Right ventricle myocardium inferior (tissue), 1 donor: ENCODE results near the gene CTSD. TPM values are rescaled to one million over a fixed set of nuclear protein-coding genes. Genes with fewer than 3 reads are reported as not detected.
A peak's percentile ranks its signal among the peaks of the same experiment; 100 is the strongest.

Source experiments
- ATAC-seq: fragments of 200-7000 bp; cut with Tn5 transposase; one replicate; pipeline ENCODE4 v1.9.1; 2020; ENCODE audit warnings: mild to moderate bottlenecking, moderate library complexity
- DNase-seq: peaks from one replicate; pipeline ENCODE4 v3.0.0; 2021; ENCODE audit errors: missing footprints
- intact Hi-C: fragments of 100-400 bp; cut with DNase I; formaldehyde crosslinking; loops from one replicate; pipeline ENCODE4 v1.11.0; 2022
- total RNA-seq: library from RNA; stranded (reverse); fragmentation: NEBNext Ultra II Directional; extraction: Animal tissue kit (Norgen Biotek cat#: 25700); gene quantifications from one replicate; pipeline ENCODE4 v1.2.1, GENCODE V29; 2021
- donor health status: DM: no; HTN: yes; CAD: no; lungs with severe emphysema.

Gene CTSD
- total RNA-seq, 1 donor from 2014 or later, result 957 TPM

GRCh38 chr11:1783725-1784529 lies 20.2 kb upstream of the CTSD start:
- DNase-seq (no peak), ATAC-seq (no peak)
- intact Hi-C loops, result no loop called here

GRCh38 chr11:1782831-1783724 lies 19.4 kb upstream of the CTSD start:
- no peak for ATAC-seq
- intact Hi-C loops, result no loop called here
- DNase-seq, result no peak

GRCh38 chr11:1782031-1782590 lies 18.4 kb upstream of the CTSD start:
- no peak for ATAC-seq
- intact Hi-C loops, result no loop called here
- no peak for DNase-seq

GRCh38 chr11:1781593-1781975 lies 17.9 kb upstream of the CTSD start:
- no peak for ATAC-seq
- DNase-seq, result no peak
- intact Hi-C loops, result no loop called here

GRCh38 chr11:1780700-1781592 lies 17.2 kb upstream of the CTSD start:
- peak; percentile 57 for ATAC-seq
- intact Hi-C loops, result no loop called here
- DNase-seq, result no peak

DNA sequence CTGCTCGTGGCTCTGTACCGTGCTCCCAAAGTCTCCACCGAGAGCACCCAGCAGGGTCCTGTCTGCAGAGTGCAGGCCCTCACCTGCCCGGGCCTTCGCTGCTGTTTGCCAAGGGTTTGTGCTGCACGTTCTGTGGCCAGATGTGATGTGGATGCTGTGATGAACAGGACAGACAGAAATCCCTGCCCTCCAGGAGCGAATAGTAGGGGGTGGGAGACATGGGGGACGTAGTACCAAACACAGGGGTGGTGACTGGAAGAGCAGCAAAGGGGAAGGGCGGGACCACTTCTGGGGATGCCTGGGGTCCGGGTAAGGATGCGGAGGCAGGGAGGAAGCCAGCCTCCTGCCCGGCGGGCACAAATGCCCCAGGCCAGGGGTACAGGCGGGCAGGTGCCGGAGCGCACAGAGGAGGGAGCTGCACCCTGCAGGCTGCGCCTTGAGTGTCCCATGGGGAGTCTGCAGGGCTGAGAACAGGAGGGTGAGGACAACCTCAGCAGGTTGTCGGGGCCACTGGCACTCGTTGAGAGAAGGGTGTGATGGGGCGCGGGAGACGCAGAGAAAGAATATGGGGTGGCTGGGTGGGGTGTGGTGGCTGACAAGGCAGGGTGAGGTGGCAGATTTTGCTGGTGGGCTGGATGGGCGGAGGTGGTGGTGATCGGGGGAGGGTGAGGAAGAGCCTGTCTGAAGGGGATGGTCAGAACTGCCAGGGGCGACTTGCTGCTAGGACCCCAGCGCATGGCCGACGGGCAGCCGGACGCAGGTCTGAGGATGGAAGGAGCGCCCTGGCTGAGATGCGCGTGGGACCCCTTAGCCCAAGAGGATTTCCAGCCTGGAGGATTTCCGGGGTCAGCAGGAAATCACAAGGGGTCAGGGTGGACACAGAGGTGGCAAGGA lies 16.3 kb upstream of the CTSD start:
- intact Hi-C loops, result no loop called here
- no peak for DNase-seq
- no peak for ATAC-seq

- no peak for DNase-seq
- intact Hi-C loops, result no loop called here
- no peak for ATAC-seq
Observed at GRCh38 chr11:1779034-1779805, 15.5 kb upstream of the CTSD start.

GRCh38 chr11:1778141-1778911 lies 14.6 kb upstream of the CTSD start:
- ATAC-seq (no peak), DNase-seq (no peak)
- intact Hi-C loops, result no loop called here

- intact Hi-C loops, result no loop called here
- ATAC-seq (no peak), DNase-seq (no peak)
Observed at GRCh38 chr11:1777737-1778136, 14.0 kb upstream of the CTSD start.

DNA sequence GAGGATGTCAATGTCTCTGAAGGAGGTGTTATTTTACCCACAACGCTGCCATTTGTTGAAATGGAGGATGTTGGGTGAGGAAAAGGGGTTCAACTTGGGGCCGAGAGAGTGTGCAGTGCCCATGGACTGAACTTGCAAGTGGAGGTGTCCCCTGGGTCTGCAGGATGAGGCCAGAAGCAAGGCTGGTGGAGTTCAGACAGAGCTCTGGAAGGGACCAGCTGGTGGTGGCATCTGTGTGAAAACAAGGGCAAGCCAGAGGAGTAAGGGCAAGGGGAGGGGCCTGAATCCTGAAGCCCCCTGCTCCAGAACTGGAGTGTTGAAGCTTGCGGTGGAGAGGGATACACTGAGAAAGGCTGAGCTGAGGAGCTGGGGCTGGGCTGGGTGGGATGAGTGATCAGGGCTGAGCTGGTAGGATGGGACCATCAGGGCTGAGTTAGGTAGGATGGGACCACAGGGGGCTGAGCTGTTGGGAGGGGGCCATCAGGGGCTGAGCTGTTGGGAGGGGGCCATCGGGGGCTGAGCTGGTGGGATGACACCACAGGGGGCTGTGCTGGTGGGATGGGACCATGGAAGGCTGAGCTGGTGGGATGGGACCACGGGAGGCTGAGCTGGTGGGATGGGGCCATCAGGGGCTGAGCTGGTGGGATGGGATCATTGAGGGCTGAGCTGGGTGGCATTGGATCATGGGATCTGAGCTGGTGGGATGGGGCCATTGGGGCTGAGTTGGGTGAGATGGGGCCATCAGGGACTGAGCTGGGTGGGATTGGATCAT lies 13.4 kb upstream of the CTSD start:
- intact Hi-C loops, result no loop called here
- ATAC-seq (no peak), DNase-seq (no peak)

DNA sequence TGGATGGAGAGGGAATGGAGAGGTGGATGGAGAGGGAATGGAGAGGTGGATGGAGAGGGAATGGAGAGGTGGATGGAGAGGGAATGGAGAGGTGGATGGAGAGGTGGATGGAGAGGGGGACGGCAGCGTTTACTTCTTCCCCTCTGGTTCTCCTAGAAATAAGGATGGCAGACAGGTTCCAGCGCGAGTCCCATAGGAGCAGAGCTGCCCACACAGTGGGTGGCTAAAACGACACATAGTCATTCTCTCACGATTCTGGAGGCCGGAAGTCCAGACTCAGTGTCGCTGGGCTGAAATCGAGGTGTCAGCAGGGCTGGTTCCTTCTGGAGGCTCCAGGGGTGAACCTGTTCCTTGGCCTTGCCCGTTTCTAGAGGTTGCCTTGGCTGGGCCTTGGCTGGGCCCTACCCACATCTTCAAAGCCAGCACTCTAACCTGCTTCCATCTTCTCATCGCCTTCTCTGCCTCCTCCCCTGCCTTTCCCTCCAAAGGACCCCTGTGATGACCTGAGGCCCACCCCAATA lies 12.7 kb upstream of the CTSD start:
- DNase-seq, result no peak
- no peak for ATAC-seq
- intact Hi-C loops, result no loop called here

- intact Hi-C loops, result no loop called here
- no peak for DNase-seq
Observed at GRCh38 chr11:1774886-1775285, 11.2 kb upstream of the CTSD start.

GRCh38 chr11:1773994-1774550 lies 10.3 kb upstream of the CTSD start:
- intact Hi-C loops, result no loop called here
- DNase-seq (no peak), ATAC-seq (no peak)

More at GRCh38 chr11:1774886-1775285, 11.2 kb upstream of the CTSD start:
- no peak for ATAC-seq

GRCh38 chr11:1773131-1773993 lies 9.6 kb upstream of the CTSD start:
- DNase-seq (no peak), ATAC-seq (no peak)
- intact Hi-C loops, result no loop called here
